D721Med (cell line): ENCODE results near the gene UFD1.

Experiments
- DNase-seq: peaks from one replicate; pipeline ENCODE4 v3.0.0; 2011; ENCODE audit warnings: low spot score; ENCODE audit not compliant: insufficient read length
- FAIRE-seq: peaks from 2 replicates; lab custom pipeline; 2011; peaks lifted over from hg19 to GRCh38; lab: Jason Lieb, UNC
- TF ChIP-seq, protein P1 (sequence below): IDR thresholded peaks from 2 replicates; pipeline ENCODE4 v1.5.1; 2012; ENCODE audit warnings: mild to moderate bottlenecking, control low read depth; ENCODE audit not compliant: insufficient read depth; ENCODE audit errors: missing control alignments

UFD1 gene

DNA sequence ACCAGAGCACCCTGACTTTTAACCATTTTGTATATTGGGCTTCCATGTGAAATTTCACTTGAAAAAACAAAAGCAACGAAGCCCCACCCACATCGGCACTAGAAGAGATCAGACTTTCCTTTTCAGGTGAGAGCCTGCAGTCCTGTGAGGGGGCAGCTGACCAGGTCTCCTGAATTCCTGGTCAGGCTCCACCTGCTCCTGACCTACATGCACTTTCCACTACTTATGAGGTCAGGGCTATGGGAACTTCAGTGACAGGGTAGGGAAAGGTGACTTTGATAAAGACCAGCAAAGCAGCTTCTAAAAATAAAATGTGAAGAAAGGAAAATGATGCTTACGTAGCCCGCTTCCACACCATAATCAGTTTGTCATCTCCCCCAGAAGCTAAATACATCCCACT, 72.1 kb downstream of the UFD1 start:
- DNase-seq (no peak), FAIRE-seq (no peak)
- TF ChIP-seq, protein P1, sequence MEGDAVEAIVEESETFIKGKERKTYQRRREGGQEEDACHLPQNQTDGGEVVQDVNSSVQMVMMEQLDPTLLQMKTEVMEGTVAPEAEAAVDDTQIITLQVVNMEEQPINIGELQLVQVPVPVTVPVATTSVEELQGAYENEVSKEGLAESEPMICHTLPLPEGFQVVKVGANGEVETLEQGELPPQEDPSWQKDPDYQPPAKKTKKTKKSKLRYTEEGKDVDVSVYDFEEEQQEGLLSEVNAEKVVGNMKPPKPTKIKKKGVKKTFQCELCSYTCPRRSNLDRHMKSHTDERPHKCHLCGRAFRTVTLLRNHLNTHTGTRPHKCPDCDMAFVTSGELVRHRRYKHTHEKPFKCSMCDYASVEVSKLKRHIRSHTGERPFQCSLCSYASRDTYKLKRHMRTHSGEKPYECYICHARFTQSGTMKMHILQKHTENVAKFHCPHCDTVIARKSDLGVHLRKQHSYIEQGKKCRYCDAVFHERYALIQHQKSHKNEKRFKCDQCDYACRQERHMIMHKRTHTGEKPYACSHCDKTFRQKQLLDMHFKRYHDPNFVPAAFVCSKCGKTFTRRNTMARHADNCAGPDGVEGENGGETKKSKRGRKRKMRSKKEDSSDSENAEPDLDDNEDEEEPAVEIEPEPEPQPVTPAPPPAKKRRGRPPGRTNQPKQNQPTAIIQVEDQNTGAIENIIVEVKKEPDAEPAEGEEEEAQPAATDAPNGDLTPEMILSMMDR: no peak

DNA sequence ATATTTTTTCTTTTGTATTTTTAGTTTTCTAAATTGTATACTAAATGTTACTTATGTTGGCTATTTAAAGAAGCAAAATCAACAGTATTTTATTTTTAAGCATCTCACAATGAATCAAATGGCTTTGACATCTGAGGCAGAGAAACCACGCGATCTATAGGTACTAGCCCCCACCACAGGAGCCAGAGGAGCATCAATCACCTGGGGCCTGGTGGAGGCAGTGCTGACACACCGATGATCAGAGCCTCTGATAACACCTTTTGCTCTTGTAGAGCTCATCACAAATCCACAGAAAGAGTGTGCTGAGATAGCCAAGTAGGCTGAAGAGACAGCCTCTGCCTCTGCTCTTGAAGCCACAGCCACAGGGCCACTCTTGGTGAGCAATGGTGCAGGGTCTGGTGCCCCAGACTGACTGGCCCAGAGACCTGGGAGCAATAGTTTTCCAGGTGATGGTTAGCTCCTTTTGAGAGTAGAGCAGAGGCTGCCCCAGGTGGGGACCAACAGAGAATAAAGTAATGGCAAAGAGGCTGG, 72.6 kb downstream of the UFD1 start:
- FAIRE-seq (no peak), DNase-seq (no peak)
- TF ChIP-seq, protein P1: no peak

DNA sequence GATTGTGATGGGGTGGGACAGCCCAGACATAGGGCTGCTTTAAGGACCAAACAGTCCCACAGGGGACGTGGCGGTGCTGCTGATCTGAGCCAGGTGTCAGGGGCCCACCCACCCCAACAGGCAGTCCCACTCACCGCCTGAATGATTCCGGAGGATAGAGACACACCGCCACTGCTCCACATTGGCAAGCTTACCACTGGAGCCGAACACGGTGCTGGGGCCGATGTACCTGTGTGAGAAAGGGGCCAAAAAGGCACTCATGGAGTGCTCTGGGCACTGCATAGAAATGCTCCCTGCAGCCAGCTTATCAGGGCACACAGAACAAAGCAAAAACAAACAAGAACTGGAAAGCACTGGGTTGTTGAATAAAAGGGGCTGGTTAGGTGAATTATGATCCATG, 73.3 kb downstream of the UFD1 start:
- TF ChIP-seq, protein P1: no peak
- DNase-seq: no peak
- no peak for FAIRE-seq

DNA sequence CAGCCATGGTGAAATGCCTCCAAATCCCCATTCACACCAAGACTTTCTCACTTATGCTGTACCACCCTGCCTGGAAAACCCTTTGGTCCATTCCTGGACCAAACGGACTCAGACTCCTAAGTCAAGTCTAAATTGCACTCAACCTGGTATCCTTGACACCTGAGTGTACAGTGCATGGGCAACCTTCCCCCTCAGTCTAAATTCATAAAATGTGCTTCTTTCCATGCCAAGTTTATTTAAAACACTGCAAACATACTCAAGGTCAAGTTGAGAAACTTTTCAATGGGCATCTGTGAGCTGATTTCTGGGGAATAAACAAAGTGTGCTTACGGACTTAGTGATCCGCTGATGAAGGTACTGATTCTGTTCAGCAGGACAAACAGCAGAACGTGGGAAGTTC, 73.9 kb downstream of the UFD1 start:
- DNase-seq (no peak), FAIRE-seq (no peak)
- TF ChIP-seq, protein P1: no peak

DNA sequence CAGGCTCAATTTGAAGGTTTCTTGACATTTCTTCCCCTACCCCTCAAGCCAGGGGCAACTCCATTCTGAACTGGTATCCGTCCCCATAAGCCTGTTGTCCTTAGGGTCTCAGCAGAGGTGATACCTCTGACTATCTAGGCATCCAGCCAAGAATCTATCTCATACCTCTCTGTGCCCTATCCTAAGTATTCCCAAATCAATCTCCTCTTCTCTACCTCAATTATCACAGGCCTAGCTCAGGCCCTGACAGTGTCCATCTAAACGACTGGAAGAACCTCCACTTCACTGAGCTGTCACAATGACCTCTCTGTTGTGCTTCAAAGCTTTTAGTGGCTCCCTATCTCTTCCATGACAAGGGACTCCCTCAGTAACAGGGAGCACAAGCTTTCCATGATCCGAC, 74.3 kb downstream of the UFD1 start:
- DNase-seq (no peak), FAIRE-seq (no peak)
- TF ChIP-seq, protein P1: no peak

DNA sequence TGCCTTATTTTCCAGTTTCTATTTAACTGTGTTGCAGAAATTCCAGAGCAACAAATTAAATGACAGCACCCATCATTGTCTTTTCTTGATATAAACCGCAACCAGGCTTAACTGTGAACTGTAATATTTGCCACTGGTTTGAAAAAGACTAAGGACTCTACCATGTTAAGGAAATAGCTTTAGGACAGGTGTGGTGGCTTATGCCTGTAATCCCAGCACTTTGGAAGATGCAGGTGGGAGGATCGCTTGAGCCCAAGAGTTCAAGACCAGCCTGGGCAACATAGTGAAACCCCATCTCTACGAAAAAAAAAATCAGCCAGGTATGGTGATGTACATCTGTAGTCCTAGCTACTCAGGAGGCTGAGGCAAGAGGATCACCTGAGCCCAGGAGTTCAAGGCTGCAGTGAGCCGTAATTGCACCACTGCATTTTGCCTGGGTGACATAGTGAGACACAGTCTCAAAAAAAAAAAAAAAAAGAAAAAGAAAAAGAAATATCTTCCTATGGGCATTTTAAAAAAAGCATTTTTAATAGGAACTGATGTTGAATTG, 76.3 kb downstream of the UFD1 start:
- DNase-seq (no peak), FAIRE-seq (no peak)
- TF ChIP-seq, protein P1: no peak

DNA sequence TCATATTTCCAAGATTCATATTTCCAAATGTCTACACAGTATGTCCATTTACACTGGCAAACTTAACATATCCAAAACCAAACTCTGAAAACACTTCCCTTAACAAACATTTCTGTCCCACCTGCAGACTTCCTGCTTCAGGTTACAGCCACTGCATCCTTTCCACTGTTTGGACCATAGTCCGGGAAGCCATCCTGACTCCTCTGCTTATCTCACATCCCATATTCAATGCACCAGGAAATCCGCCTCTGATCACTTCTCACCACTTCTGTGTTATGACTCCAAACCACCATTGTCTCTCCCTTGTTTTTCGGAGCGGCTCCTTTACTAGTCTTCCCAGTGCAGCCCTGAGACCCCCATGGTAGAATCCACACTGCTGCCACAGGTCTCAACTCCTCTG, 77.5 kb downstream of the UFD1 start:
- no peak for DNase-seq
- TF ChIP-seq, protein P1: no peak
- no peak for FAIRE-seq
